ENCODE data around the gene APLF.
A peak's percentile ranks its signal among the peaks of the same experiment; 100 is the strongest.

Gene APLF

GRCh38 chr2:68467077-68467960, at the start of gene APLF, which contains the start of gene FBXO48:
Gene APLF, plus strand, starts transcription at chr2:68467585. Its CDS starts 147 bp downstream, at chr2:68467732.
Gene FBXO48, minus strand, starts transcription at chr2:68467294. Its CDS starts 2,149 bp downstream, at chr2:68465145.
- DNase-seq, result peak; percentile 99

- DNase-seq, result no peak
These were observed 49.5 kb upstream of the APLF start for GRCh38 chr2:68417926-68418325.

DNA sequence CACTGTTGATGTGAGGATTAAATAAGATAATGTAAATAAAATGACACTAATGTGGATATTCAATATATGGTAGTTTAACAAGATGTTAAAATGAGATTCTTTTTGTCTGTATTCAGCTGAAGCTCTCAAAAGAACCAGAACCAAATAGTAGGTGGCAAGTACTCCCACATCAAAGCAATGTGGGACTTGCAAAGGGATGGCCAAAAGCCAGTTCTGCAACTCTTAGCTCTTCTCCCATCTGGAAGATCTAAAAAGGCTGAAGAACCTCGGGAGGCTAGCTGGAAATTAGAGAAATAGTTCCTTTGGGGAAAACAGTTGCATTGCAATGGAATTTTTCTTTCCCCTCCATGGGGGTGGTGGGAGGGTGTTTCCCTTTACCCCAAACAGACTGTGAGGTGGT, 49.0 kb upstream of the APLF start:
- DNase-seq, result no peak

DNA sequence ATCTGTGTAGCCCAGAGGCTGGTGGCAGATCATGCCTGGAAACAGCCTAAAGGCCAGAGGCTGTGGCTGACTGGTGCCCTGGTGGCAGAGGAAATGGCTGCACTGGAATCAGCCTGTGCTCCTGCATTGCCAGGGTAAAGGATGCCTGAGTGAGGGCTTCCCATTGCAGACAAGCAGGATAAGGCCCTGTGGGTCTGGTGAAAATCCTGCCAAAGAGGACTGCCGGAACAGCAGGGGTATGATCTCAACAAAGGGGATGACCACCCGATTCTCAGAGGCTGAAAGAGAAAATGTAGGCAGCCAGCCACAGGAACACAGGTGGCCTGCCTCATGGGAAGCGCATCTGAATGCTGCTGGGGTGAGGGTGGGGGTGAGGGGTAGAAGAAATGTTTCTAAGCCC, 48.5 kb upstream of the APLF start:
- DNase-seq, result no peak

DNA sequence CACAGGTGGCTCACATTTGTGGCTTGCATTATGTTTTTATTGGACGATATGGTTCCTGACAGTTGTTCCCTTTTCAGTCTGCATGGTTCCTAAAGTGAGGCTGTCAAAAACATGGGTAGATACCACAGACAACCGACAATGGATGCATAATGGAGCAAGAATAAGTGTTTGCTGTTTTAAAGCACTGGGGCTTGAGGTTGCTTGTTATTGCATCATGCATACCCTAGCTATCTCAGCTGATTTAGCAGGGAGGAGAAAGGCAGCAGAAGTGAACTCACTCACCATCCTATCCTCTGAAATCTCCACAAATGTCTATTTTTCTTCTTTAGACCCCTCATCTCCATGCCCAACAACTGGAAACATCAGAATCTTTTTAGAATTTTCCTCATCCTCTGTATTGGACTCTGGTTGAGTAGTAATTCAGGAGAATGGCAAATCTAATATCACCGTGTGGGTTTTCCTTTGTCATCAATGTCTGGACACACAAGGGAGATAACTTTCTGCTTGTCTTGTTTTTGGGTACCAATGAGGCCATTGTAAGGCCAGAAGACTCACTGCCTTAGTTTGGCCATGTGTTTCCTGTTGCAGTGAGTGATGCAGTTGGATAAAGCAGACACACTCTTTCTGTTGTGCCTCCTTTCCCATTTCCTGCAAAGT, 47.0 kb upstream of the APLF start:
- no peak for DNase-seq

DNA sequence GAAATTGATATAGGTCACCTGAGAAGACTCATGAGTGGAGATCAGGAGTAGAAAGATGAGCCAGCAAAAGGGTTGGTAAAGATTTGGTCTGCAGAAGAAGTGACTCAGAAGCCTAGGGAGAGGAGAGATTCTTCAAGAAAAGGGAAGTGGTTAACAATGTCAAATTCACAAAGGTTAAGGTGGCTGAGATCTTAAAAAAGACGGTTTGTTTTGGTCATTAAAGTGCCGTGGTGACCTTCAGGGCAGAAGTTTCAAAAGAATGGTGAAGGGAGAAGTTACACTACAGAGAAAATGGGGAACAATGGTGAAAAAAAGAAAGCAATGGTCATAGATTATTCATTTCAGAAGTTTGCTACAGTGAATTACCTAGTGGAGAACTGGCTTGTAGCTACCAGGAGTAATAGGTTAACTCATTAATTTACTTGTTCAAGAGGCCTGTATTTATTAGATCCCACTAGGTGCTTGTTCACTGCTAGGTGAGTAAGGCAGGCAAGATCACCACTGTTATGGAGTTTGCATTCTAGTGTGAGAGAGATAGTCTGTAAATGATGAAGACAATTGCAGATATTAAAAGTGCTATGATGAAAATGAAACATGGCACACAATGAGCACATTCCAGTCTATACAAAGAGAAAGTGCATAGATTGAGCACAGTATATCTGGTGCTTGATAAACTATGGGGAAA, 43.3 kb upstream of the APLF start:
- DNase-seq, result no peak

DNA sequence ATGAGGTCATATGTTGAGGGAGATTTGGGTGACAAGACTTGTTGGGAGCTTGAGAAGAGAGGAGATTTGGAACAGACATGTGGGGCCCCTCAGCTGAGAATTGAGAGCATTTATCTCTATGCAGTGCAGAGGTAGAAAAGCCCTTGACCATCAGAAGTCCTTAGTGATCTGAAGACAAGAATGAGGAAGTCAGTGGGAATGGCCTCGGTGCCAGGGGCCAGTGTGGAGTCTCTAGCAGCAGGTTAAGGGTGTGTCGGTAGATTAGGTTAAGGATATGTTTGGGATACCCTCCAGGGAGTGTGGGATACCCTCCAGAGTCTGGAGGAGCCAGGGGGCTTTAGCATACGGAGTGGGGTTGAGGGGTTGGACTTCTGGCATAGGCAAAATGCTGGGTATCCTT, 41.9 kb upstream of the APLF start:
- DNase-seq, result no peak

DNA sequence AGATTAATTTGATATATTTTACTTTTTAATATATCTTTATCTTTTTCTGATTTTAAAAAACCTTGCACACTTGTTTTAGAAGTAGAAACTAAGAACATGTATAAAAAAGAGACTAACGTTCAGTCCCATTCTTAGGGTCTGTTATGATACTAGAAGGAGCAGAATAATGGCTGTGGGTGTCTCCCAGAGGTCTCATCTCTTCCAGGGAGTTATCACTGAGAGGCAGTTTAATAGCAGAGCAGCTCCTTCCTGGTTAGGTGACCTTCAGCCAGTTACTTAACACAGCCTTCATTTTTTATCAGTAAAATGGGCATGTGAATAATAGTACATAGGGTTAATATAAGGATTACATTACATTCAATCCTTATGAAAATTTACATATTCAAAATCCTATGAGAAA, 40.9 kb upstream of the APLF start:
- no peak for DNase-seq

GRCh38 chr2:68426848-68427579, 40.4 kb upstream of the APLF start:
- DNase-seq, result no peak

DNA sequence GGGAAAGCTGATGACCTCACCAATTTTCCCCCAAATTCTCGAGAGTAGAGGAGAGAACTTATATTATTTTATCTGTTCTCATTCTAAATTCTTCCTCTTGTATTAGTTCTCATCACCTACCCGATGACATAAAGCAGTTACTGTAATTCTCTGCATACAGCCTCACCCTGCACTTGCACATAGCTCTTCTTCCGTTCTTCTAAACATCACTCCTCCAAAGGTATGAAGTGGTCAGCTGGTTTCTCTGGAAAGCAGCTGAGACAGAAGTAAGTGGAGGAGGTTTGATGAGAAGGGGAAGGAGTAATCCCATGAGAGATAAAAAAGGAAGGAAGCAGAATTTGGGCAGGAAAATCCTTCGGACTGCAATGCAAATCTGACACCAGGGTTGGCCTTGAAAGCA, 39.3 kb upstream of the APLF start:
- no peak for DNase-seq

GRCh38 chr2:68428746-68429145, 38.6 kb upstream of the APLF start:
- no peak for DNase-seq

- no peak for DNase-seq
These were observed 38.0 kb upstream of the APLF start for GRCh38 chr2:68429311-68429826.

GRCh38 chr2:68431316-68431972, 35.9 kb upstream of the APLF start:
- no peak for DNase-seq

GRCh38 chr2:68432696-68433658, 34.4 kb upstream of the APLF start:
- DNase-seq, result no peak

- no peak for DNase-seq
These were observed 32.4 kb upstream of the APLF start for GRCh38 chr2:68434981-68435380.

DNA sequence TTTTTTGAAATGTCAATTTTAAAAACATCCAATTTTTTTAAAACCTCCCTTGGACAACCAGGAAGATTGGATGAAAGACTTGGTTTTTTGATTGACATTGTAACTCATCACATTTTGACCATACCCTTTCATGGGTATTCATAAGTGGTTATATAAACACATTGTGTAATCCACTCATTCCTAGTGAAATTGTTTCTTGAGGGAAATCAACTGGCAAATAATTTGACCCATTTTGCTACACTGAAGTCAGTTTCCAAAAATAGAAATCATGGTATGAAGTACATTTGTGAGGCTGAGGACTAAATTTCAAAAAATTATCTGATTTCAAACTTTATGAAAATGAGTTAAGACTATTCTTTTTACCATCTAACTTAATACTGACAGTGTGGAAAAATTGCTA, 31.8 kb upstream of the APLF start:
- DNase-seq, result no peak

DNA sequence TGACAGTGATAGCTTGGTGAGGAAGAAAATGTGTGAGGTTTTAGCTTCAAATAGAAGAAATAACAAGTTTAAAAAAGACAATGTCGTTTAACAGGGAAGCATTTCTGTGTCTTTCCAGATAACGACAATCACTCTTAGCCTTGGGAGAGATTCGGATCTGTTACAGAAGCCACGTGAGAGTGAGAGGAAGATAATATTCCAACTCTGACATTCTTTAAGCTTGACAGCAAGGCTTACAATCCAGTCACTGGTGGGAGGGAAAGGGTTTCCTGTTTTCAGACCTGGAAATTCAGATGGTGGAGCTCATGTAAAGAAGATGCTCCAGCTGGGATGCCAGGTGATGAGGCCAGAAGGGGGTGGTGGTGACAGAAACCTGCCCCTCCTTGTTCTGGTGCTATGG, 31.1 kb upstream of the APLF start:
- no peak for DNase-seq

DNA sequence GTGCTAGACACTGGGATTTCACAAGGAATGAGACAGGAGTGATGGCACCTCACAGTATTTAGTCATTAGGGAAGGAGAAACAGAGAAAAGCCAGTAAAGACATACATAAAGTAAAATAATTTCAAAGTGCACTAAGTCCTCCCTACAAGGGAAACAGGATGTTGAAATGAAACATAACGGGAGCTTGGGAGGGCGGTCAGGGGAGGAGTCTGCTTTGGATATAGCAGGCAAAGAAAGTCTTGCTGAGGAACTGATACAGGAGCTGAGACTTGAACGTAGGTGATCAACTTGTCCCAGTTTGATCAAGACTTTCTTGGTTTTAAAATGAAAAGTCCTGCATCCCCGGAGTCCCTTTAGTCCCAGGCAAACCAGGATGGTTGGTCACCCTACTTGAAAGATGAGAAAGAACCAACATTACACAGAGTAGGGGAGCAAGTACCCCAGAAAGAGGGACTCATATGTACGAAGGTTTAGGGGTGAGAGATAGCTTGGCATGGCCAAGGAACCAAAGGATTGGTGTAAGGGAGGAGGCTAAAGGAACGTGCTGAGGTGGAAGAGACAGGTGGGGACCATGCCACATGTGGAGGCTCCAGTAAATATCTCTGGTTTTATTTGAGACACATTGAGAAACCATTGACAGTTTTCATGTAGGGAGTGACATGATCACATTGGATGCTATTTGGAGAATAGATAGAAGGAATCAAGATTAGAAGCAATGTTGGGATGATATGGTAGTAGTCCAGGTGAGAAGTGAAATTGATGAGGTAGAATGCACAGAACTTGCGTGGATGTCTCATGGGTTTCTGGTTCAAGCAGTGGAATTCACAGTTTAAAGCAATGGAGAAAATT, 28.7 kb upstream of the APLF start:
- no peak for DNase-seq

- peak; percentile 79 to 88 for DNase-seq
These were observed 26.0 kb upstream of the APLF start for GRCh38 chr2:68441179-68441993.

Data from SHP77 (cell line).